Endothelial cell of umbilical vein (primary cell): ENCODE data around the gene PINK1. TPM values are rescaled to one million over a fixed set of nuclear protein-coding genes. Genes with fewer than 3 reads are reported as not detected.

ENCODE experiments used
- BruUV-seq: library from RNA; stranded (reverse); fragments of 400-500 nt; replicated peaks from 2 replicates; lab custom pipeline; 2021; lab: Mats Ljungman, UMichigan
- CTCF ChIA-PET: fragments of 300-600, 350-600 bp; sonication (Branson Sonifier 250); formaldehyde crosslinking; loops from one replicate; lab custom pipeline; 2021; ENCODE audit warnings: antibody characterized with exemption, inconsistent platforms; lab: Charles Lee
- POLR2A ChIA-PET: fragments of 300-600, 350-600 bp; sonication (Branson Sonifier 250); formaldehyde crosslinking; loops from one replicate; lab custom pipeline; 2021; ENCODE audit warnings: antibody characterized with exemption, inconsistent platforms; lab: Charles Lee
- DNase-seq: peaks from one replicate; pipeline ENCODE4 v3.0.0-alpha.2; 2011; ENCODE audit warnings: low read depth, low spot score
- FAIRE-seq: peaks from 2 replicates; lab custom pipeline; 2011; peaks lifted over from hg19 to GRCh38; lab: Jason Lieb, UNC
- H2AFZ ChIP-seq: 2 replicates; pipeline ENCODE4 v1.6.0; 2012; ENCODE audit warnings: low read depth, low read length, control low read depth, inconsistent platforms
- H3K27ac ChIP-seq: 2 replicates; pipeline ENCODE4 v1.5.1; 2011; ENCODE audit warnings: low read depth, mild to moderate bottlenecking, control low read depth, low read length, moderate library complexity; ENCODE audit not compliant: insufficient read depth
- H3K27me3 ChIP-seq, 2 experiments: 2 replicates each; pipeline versions ENCODE4 v1.6.0 to v1.6.1; 2011; ENCODE audit warnings: low read length in 2 of 2, mixed read lengths in 1 of 2; ENCODE audit not compliant: control insufficient read depth in 2 of 2, insufficient read depth in 2 of 2
- H3K36me3 ChIP-seq, 2 experiments: 2 replicates in 1 of 2; 3 replicates in 1 of 2; pipeline ENCODE4 v1.5.1; 2011; ENCODE audit warnings: low read length in 2 of 2, mild to moderate bottlenecking in 1 of 2, moderate library complexity in 1 of 2; ENCODE audit not compliant: control insufficient read depth in 2 of 2, insufficient read depth in 2 of 2; ENCODE audit errors: extremely low read depth in 1 of 2
- H3K4me1 ChIP-seq: 3 replicates; pipeline ENCODE4 v1.5.1; 2011; ENCODE audit warnings: mild to moderate bottlenecking, low read length; ENCODE audit not compliant: control insufficient read depth, insufficient read depth; ENCODE audit errors: extremely low read depth
- H3K4me2 ChIP-seq: 2 replicates; pipeline ENCODE4 v1.6.1; 2011; ENCODE audit warnings: low read length, control low read depth, mixed read lengths; ENCODE audit not compliant: insufficient read depth
- H3K4me3 ChIP-seq, 3 experiments: fragments of 200-600 bp in 1 of 3; sonication (generic), shearing (Covaris generic) in 1 of 3; replicated peaks in 1 of 3; 2 replicates each; pipeline ENCODE4 v1.5.1; 2011 to 2016; ENCODE audit warnings: control low read depth in 3 of 3, low read length in 3 of 3, mild to moderate bottlenecking in 2 of 3, inconsistent platforms in 1 of 3, low read depth in 1 of 3, moderate library complexity in 1 of 3; ENCODE audit not compliant: insufficient read depth in 1 of 3
- H3K79me2 ChIP-seq: 2 replicates; pipeline ENCODE4 v1.6.0; 2012; ENCODE audit warnings: low read length, inconsistent platforms; ENCODE audit not compliant: control insufficient read depth, insufficient read depth
- H3K9ac ChIP-seq: replicated peaks from 2 replicates; pipeline ENCODE3; 2011; ENCODE audit warnings: low read length, control low read depth; ENCODE audit not compliant: insufficient read depth; ENCODE audit errors: extremely low read depth
- H3K9me1 ChIP-seq: replicated peaks from 3 replicates; pipeline ENCODE4 v1.6.0; 2011; ENCODE audit warnings: mild to moderate bottlenecking, low read length; ENCODE audit not compliant: control insufficient read depth, insufficient read depth; ENCODE audit errors: extremely low read depth
- H3K9me3 ChIP-seq: replicated peaks from 2 replicates; pipeline ENCODE4 v1.5.1; 2012; ENCODE audit warnings: low read length, inconsistent platforms; ENCODE audit not compliant: control insufficient read depth, insufficient read depth
- H4K20me1 ChIP-seq: replicated peaks from 2 replicates; pipeline ENCODE3; 2011; ENCODE audit warnings: mild to moderate bottlenecking, low read length; ENCODE audit not compliant: control insufficient read depth, insufficient read depth; ENCODE audit errors: extremely low read depth
- CTCF ChIP-seq, 2 donors: IDR thresholded peaks; 1 replicate in 1 of 2; 2 replicates in 1 of 2; pipeline ENCODE4 v1.5.1; 2011; ENCODE audit warnings: low read length in 2 of 2, mild to moderate bottlenecking in 2 of 2, moderate library complexity in 2 of 2, control low read depth in 1 of 2, inconsistent platforms in 1 of 2, low read depth in 1 of 2; ENCODE audit not compliant: insufficient read depth in 1 of 2; ENCODE audit errors: extremely low read depth in 1 of 2
- EZH2 ChIP-seq: IDR thresholded peaks from 2 replicates; pipeline ENCODE4 v1.6.1; 2012; ENCODE audit warnings: borderline replicate concordance, low read depth, mild to moderate bottlenecking, moderate library complexity, low read length, inconsistent platforms; ENCODE audit not compliant: severe bottlenecking
- FOS ChIP-seq: IDR thresholded peaks from 2 replicates; pipeline ENCODE4 v1.6.1; 2011; ENCODE audit warnings: mild to moderate bottlenecking, low read length, moderate library complexity, borderline replicate concordance; ENCODE audit not compliant: insufficient read depth
- GATA2 ChIP-seq: IDR thresholded peaks from 2 replicates; pipeline ENCODE4 v1.7.0; 2011; ENCODE audit warnings: low read depth, mild to moderate bottlenecking, moderate library complexity, mixed read lengths, low read length; ENCODE audit not compliant: insufficient read length, insufficient read depth
- JUN ChIP-seq: IDR thresholded peaks from 2 replicates; pipeline ENCODE4 v1.6.1; 2011; ENCODE audit warnings: borderline replicate concordance, low read depth; ENCODE audit not compliant: insufficient read length, insufficient read depth
- MAX ChIP-seq: IDR thresholded peaks from 2 replicates; pipeline ENCODE4 v1.6.1; 2011; ENCODE audit not compliant: insufficient read depth, insufficient read length
- MYC ChIP-seq: IDR thresholded peaks from one replicate; pipeline ENCODE4 v1.6.1; 2011; ENCODE audit warnings: mild to moderate bottlenecking, low read depth, low read length
- POLR2A ChIP-seq: IDR thresholded peaks from 2 replicates; pipeline ENCODE4 v1.6.1; 2012; ENCODE audit warnings: low read depth, mild to moderate bottlenecking, control low read depth, low read length
- POLR2AphosphoS5 ChIP-seq: IDR thresholded peaks from 2 replicates; pipeline ENCODE4 v1.6.1; 2012; ENCODE audit warnings: low read depth, mild to moderate bottlenecking, control low read depth, low read length, moderate library complexity; ENCODE audit not compliant: insufficient read depth
- dilution Hi-C: fragments of 300-500 bp; cut with MboI; formaldehyde crosslinking; loops from one replicate; pipeline ENCODE4 v1.15.0; 2019; ENCODE audit warnings: low sequenced_read_pairs; ENCODE audit not compliant: extremely low pct_ligation_motif_present
- intact Hi-C: fragments of 100-400 bp; cut with micrococcal nuclease; formaldehyde crosslinking; loops from one replicate; pipeline ENCODE4 v1.10.0; 2022
- polyA plus RNA-seq, 4 experiments: library from polyadenylated mRNA; depleted of rRNA in 3 of 4; stranded (reverse) in 3 of 4; unstranded in 1 of 4; fragments of >200 nt; gene quantifications; 2 replicates each; pipeline versions ENCODE4 v1.2.1 to v1.2.3, GENCODE V29; 2011 to 2012; ENCODE audit warnings: missing spikeins in 1 of 4
- total RNA-seq: library from RNA; stranded (reverse); gene quantifications from 2 replicates; pipeline ENCODE4 v1.2.3, GENCODE V29; 2021

The PINK1 gene
- total and polyA plus RNA-seq, 2 donors (not counting 3 experiments of a cell fraction or from before 2014, with no cell fraction given): 27.3 to 27.9 TPM

- dilution Hi-C loops: no loop called here
- POLR2A ChIA-PET: no interaction called here
These were observed 47.0 kb downstream of the PINK1 start for GRCh38 chr1:20680269-20680668.

More at GRCh38 chr1:20680269-20680668, 47.0 kb downstream of the PINK1 start:
- CTCF ChIA-PET: no interaction called here
- Histone ChIP-seq H3K79me2 (no peaks in the 10 kb centered on the region), H3K27ac (no peak overlapping the region), H3K9me3 (no peaks in the 10 kb centered on the region), H3K9ac (no peak overlapping the region), H3K27me3 (peaks cover 0 to 4% of the 10 kb centered on the region in 2 experiments), H2AFZ (no peak overlapping the region), H4K20me1 (no peaks in the 10 kb centered on the region), H3K36me3 (no peaks in the 10 kb centered on the region), H3K4me1 (peaks cover 6% of the 10 kb centered on the region), H3K9me1 (no peaks in the 10 kb centered on the region), H3K4me3 (no peak overlapping the region), H3K4me2 (no peak overlapping the region)
- BruUV-seq: no TSS peak
- FAIRE-seq (no peak), DNase-seq (no peak)
- intact Hi-C loops: no loop called here
- TF ChIP-seq EZH2 (no peak), POLR2AphosphoS5 (no peak), FOS (no peak), MAX (no peak), CTCF (IDR thresholded peaks at IDR 0.05; ENCODE audit: extremely low read depth in 1 of 2, insufficient read depth in 1 of 2, low read depth in 1 of 2, low read length in 2 of 2) (no peak), JUN (no peak), GATA2 (no peak), POLR2A (no peak), MYC (no peak)
